Caco-2 (cell line): Measurements from ENCODE around the gene RPH3AL. TPM values are rescaled to one million over a fixed set of nuclear protein-coding genes. Genes with fewer than 3 reads are reported as not detected.
A peak's percentile ranks its signal among the peaks of the same experiment; 100 is the strongest.

Source experiments
- BruUV-seq: library from RNA; stranded (reverse); fragments of 400-500 nt; replicated peaks from 2 replicates; lab custom pipeline; 2021; lab: Mats Ljungman, UMichigan
- CTCF ChIA-PET: fragments of 300-600 bp; sonication (Branson Sonifier 250); formaldehyde crosslinking; loops from one replicate; lab custom pipeline; 2022; ENCODE audit warnings: antibody characterized with exemption; lab: Charles Lee
- POLR2A ChIA-PET: fragments of 300-600 bp; sonication (Branson Sonifier 250); formaldehyde crosslinking; loops from one replicate; lab custom pipeline; 2022; ENCODE audit warnings: antibody characterized with exemption; lab: Charles Lee
- DNase-seq, 2 experiments: peaks; one replicate each; pipeline versions ENCODE4 v3.0.0 to v3.0.0-alpha.2; 2020 to 2022
- H3K27me3 ChIP-seq: replicated peaks from 2 replicates; pipeline ENCODE4 v1.6.0; 2011; ENCODE audit warnings: low read length; ENCODE audit not compliant: control insufficient read depth, insufficient read depth
- H3K36me3 ChIP-seq: 2 replicates; pipeline ENCODE4 v1.5.1; 2011; ENCODE audit warnings: low read length; ENCODE audit not compliant: control insufficient read depth, insufficient read depth
- H3K4me1 ChIP-seq: fragments of 250-450 bp; sonication (Bioruptor Pico); 2 replicates; pipeline ENCODE4 v1.5.1; 2020; ENCODE audit warnings: mild to moderate bottlenecking
- H3K4me3 ChIP-seq: 2 replicates; pipeline ENCODE4 v1.5.1; 2011; ENCODE audit warnings: low read depth, mild to moderate bottlenecking, control low read depth, low read length
- H3K9me3 ChIP-seq: fragments of 250-450 bp; sonication (Bioruptor Pico); 2 replicates; pipeline ENCODE4 v1.5.1; 2020; ENCODE audit warnings: mild to moderate bottlenecking, moderate library complexity
- H3K27ac Mint-ChIP-seq: one replicate; pipeline ENCODE4 v1.8.0; 2022; ENCODE audit warnings: mixed read lengths; ENCODE audit not compliant: unreplicated experiment
- H3K27me3 Mint-ChIP-seq: one replicate; pipeline ENCODE4 v1.8.0; 2022; ENCODE audit warnings: mixed read lengths; ENCODE audit not compliant: insufficient read depth, unreplicated experiment
- H3K36me3 Mint-ChIP-seq: one replicate; pipeline ENCODE4 v1.8.0; 2022; ENCODE audit warnings: mild to moderate bottlenecking, mixed read lengths; ENCODE audit not compliant: insufficient read depth, unreplicated experiment
- H3K4me1 Mint-ChIP-seq: one replicate; pipeline ENCODE4 v1.8.0; 2022; ENCODE audit warnings: low read depth, mixed read lengths; ENCODE audit not compliant: unreplicated experiment
- H3K4me3 Mint-ChIP-seq: one replicate; pipeline ENCODE4 v1.8.0; 2022; ENCODE audit warnings: mild to moderate bottlenecking, moderate library complexity, mixed read lengths; ENCODE audit not compliant: unreplicated experiment
- H3K9me3 Mint-ChIP-seq: one replicate; pipeline ENCODE4 v1.8.0; 2022; ENCODE audit warnings: mixed read lengths; ENCODE audit not compliant: unreplicated experiment
- CTCF ChIP-seq, 2 experiments: fragments of 200-600 bp in 1 of 2; IDR thresholded peaks; 1 replicate in 1 of 2; 2 replicates in 1 of 2; pipeline versions ENCODE4 v1.5.1 to v1.8.0; 2011 to 2022; ENCODE audit warnings: antibody characterized with exemption in 1 of 2, control low read depth in 1 of 2, inconsistent platforms in 1 of 2, low read depth in 1 of 2, low read length in 1 of 2, mild to moderate bottlenecking in 1 of 2, moderate library complexity in 1 of 2; ENCODE audit not compliant: insufficient read depth in 1 of 2, severe bottlenecking in 1 of 2, unreplicated experiment in 1 of 2
- intact Hi-C: fragments of 100-400 bp; cut with micrococcal nuclease; formaldehyde crosslinking; loops from one replicate; pipeline ENCODE4 v1.10.0; 2022; ENCODE audit not compliant: unreplicated experiment
- total RNA-seq: library from RNA; stranded (reverse); gene quantifications from 2 replicates; pipeline ENCODE4 v1.2.3, GENCODE V29; 2022

The RPH3AL gene
- total RNA-seq, 1 experiment from 2014 or later = 36.0 TPM

GRCh38 chr17:250487-251300, 101.9 kb downstream of the RPH3AL start:
- no peaks in the 10 kb centered on the region for H3K27me3 ChIP-seq
- Mint-ChIP-seq H3K27ac (no peak overlapping the region), H3K4me3 (no peak overlapping the region), H3K36me3 (no peaks in the 10 kb centered on the region), H3K27me3 (no peaks in the 10 kb centered on the region), H3K9me3 (no peaks in the 10 kb centered on the region), H3K4me1 (no peaks in the 10 kb centered on the region)
- no peak for TF ChIP-seq CTCF (IDR thresholded peaks at IDR 0.05; ENCODE audit: insufficient read depth in 1 of 2, low read depth in 1 of 2, low read length in 1 of 2, severe bottlenecking in 1 of 2, unreplicated experiment in 1 of 2)
- DNase-seq = peak in 1 of 2 experiments; percentile 27
- intact Hi-C loops = no loop called here
- H3K4me1 ChIP-seq = no peaks in the 10 kb centered on the region
- no TSS peak for BruUV-seq
- no peaks in the 10 kb centered on the region for H3K9me3 ChIP-seq
- H3K36me3 ChIP-seq = no peaks in the 10 kb centered on the region; the same call in 1 of the 2 replicates
- POLR2A ChIA-PET = interaction anchor here (0.6 kb wide), 1 partner anchor 364 kb away, joined by 3 read pairs; no protein-coding TSS in a partner anchor
- CTCF ChIA-PET = no interaction called here
- H3K4me3 ChIP-seq = no peak overlapping the region

- peak in 1 of 2 experiments; percentile 19 for DNase-seq
- BruUV-seq = no TSS peak
- no peaks in the 10 kb centered on the region for H3K4me1 ChIP-seq
- intact Hi-C loops = no loop called here
- H3K27me3 ChIP-seq = no peaks in the 10 kb centered on the region
- Mint-ChIP-seq H3K4me3 (no peak overlapping the region), H3K36me3 (no peaks in the 10 kb centered on the region), H3K27me3 (no peaks in the 10 kb centered on the region), H3K27ac (no peak overlapping the region), H3K4me1 (no peaks in the 10 kb centered on the region), H3K9me3 (no peaks in the 10 kb centered on the region)
- ChIA-PET CTCF (no interaction called here), POLR2A (no interaction called here)
- no peak for TF ChIP-seq CTCF (IDR thresholded peaks at IDR 0.05; ENCODE audit: insufficient read depth in 1 of 2, low read depth in 1 of 2, low read length in 1 of 2, severe bottlenecking in 1 of 2, unreplicated experiment in 1 of 2)
- H3K36me3 ChIP-seq = peaks cover 4% of the 10 kb centered on the region
- no peak overlapping the region for H3K4me3 ChIP-seq
- no peaks in the 10 kb centered on the region for H3K9me3 ChIP-seq
Observed at GRCh38 chr17:249236-249993, 103.2 kb downstream of the RPH3AL start.

GRCh38 chr17:248337-249235, 104.0 kb downstream of the RPH3AL start:
- no peak for DNase-seq
- no peaks in the 10 kb centered on the region for H3K36me3 Mint-ChIP-seq
- CTCF ChIA-PET = no interaction called here
- H3K9me3 Mint-ChIP-seq = no peaks in the 10 kb centered on the region
- BruUV-seq = no TSS peak
- intact Hi-C loops = no loop called here
- no peak overlapping the region for H3K4me3 ChIP-seq
- no peaks in the 10 kb centered on the region for H3K27me3 Mint-ChIP-seq
- H3K9me3 ChIP-seq = no peaks in the 10 kb centered on the region
- no peaks in the 10 kb centered on the region for H3K4me1 Mint-ChIP-seq
- peaks cover 4% of the 10 kb centered on the region for H3K36me3 ChIP-seq
- H3K27me3 ChIP-seq = no peaks in the 10 kb centered on the region
- no peaks in the 10 kb centered on the region for H3K4me1 ChIP-seq
- H3K4me3 Mint-ChIP-seq = no peak overlapping the region
- TF ChIP-seq CTCF (IDR thresholded peaks at IDR 0.05; ENCODE audit: insufficient read depth in 1 of 2, low read depth in 1 of 2, low read length in 1 of 2, severe bottlenecking in 1 of 2, unreplicated experiment in 1 of 2) = no peak
- POLR2A ChIA-PET = no interaction called here
- no peak overlapping the region for H3K27ac Mint-ChIP-seq
